Measurements from ENCODE around the gene RING1. TPM values are rescaled to one million over a fixed set of nuclear protein-coding genes. Genes with fewer than 3 reads are reported as not detected.

Gene RING1
- total RNA-seq, 1 experiment from 2014 or later, result 31.0 TPM

DNA sequence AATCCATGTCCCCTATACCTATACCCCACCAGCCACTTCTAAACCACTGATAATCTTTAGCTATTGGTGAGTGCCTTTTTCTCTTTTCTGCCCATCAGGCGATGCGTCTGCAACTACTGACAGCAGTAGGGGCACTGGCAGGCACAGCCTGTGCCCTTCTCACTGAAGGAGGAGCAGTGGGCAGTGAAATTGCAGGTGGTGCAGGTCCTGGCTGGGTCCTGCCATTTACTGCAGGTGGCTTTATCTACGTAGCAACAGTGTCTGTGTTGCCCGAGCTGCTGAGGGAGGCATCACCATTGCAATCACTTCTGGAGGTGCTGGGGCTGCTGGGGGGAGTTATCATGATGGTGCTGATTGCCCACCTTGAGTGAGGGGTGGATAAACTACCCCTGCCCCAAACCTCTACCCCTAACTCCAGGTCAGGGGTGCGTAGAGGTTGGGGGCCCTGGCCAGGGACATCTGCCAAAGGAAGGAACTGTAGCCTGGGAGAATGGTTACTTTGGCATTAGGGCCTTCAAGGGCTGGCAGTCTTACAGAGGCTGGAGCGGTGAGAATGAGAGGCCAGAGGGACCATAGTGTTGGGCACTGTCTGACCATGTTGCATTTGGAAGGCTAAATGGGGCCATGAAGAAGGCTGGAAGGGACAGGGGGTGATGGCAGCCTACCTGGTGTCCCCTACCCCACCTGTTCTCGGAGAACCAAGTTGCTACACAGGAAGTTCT lies 4.7 kb upstream of the RING1 start:
- Histone ChIP-seq H4K8ac (replicated peaks; ENCODE audit: insufficient read length, low read depth, low read length) (no peak overlapping the region), H3K23ac (ENCODE audit: insufficient read length, low read depth, low read length) (no peak overlapping the region), H3K79me2 (ENCODE audit: insufficient read depth, low read length) (peaks cover 4% of the 10 kb centered on the region; the same call in 1 of the 2 replicates), H4K91ac (ENCODE audit: insufficient read length, low read depth, low read length) (no peak overlapping the region), H3K79me1 (ENCODE audit: insufficient read depth, low read depth, low read length, poor library complexity, severe bottlenecking) (no peaks in the 10 kb centered on the region), H3K9me3 (ENCODE audit: control insufficient read depth, low read depth, low read length) (no peaks in the 10 kb centered on the region), H2AK5ac (ENCODE audit: insufficient read length, low read length) (no peak overlapping the region), H3K4me2 (ENCODE audit: insufficient read depth, insufficient read length, low read length) (peak overlapping the region; percentile 9), H2BK120ac (ENCODE audit: low read depth, low read length, poor library complexity, severe bottlenecking) (no peak overlapping the region), H3K4me1 (ENCODE audit: insufficient read depth, low read length) (peaks cover 15% of the 10 kb centered on the region; the same call in 1 of the 2 replicates), H2BK5ac (ENCODE audit: insufficient read length, low read length) (no peak overlapping the region), H3K4ac (ENCODE audit: low read depth, low read length) (no peak overlapping the region), H3K14ac (ENCODE audit: insufficient read depth, low read length) (no peak overlapping the region), H3T11ph (ENCODE audit: low read length) (no peak overlapping the region), H4K5ac (ENCODE audit: insufficient read length, low read depth, low read length) (no peak overlapping the region), H3K27me3 (ENCODE audit: insufficient read depth, low read length) (peaks cover 23% of the 10 kb centered on the region; the same call in 1 of the 2 replicates), H2AFZ (ENCODE audit: low read length) (no peak overlapping the region), H3K56ac (ENCODE audit: insufficient read length, low read depth, low read length) (no peak overlapping the region), H2BK15ac (ENCODE audit: low read depth, low read length) (no peak overlapping the region), H3K18ac (ENCODE audit: insufficient read length, low read depth, low read length) (no peak overlapping the region), H4K20me1 (ENCODE audit: control insufficient read depth, insufficient read depth, insufficient read length) (no peaks in the 10 kb centered on the region), H3K27ac (ENCODE audit: insufficient read length, low read depth, low read length) (no peak overlapping the region), H3K23me2 (ENCODE audit: insufficient read length, low read depth, low read length, poor library complexity, severe bottlenecking) (peaks cover 26% of the 10 kb centered on the region), H3K9ac (ENCODE audit: extremely low read depth, insufficient read length, low read length) (no peak overlapping the region), H2BK20ac (ENCODE audit: low read depth, low read length, poor library complexity, severe bottlenecking) (no peak overlapping the region), H2BK12ac (ENCODE audit: insufficient read length, low read depth, low read length) (no peak overlapping the region)
- TF ChIP-seq, protein P1, sequence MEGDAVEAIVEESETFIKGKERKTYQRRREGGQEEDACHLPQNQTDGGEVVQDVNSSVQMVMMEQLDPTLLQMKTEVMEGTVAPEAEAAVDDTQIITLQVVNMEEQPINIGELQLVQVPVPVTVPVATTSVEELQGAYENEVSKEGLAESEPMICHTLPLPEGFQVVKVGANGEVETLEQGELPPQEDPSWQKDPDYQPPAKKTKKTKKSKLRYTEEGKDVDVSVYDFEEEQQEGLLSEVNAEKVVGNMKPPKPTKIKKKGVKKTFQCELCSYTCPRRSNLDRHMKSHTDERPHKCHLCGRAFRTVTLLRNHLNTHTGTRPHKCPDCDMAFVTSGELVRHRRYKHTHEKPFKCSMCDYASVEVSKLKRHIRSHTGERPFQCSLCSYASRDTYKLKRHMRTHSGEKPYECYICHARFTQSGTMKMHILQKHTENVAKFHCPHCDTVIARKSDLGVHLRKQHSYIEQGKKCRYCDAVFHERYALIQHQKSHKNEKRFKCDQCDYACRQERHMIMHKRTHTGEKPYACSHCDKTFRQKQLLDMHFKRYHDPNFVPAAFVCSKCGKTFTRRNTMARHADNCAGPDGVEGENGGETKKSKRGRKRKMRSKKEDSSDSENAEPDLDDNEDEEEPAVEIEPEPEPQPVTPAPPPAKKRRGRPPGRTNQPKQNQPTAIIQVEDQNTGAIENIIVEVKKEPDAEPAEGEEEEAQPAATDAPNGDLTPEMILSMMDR (conservative IDR thresholded peaks at IDR 0.05), result no peak
- Mint-ChIP-seq H3K27me3 (ENCODE audit: low read depth) (peaks cover 31% of the 10 kb centered on the region), H3K4me3 (peak overlapping the region; percentile 96 to 99), H3K4me1 (peaks cover 44 to 52% of the 10 kb centered on the region in 2 experiments), H3K36me3 (ENCODE audit: insufficient read depth in 1 of 3, low read depth in 3 of 3) (peaks cover 25 to 34% (median 28%) of the 10 kb centered on the region in 3 experiments), H3K9me3 (no peaks in the 10 kb centered on the region; a peak in 1 of 5 replicates), H3K27ac (peak overlapping the region in 1 of 3 experiments; percentile 39; a peak in 3 of 7 replicates)
- DNase-seq, result no peak
- WGBS (ENCODE audit: extremely low coverage, insufficient read length, low lambda C conversion rate), result no CpG with 5 or more reads among the region's 7 CpGs
